Endothelial cell of umbilical vein (primary cell): ENCODE measurements around the gene AOX1. TPM values are rescaled to one million over a fixed set of nuclear protein-coding genes. Genes with fewer than 3 reads are reported as not detected.

Source experiments
- BruUV-seq: library from RNA; stranded (reverse); fragments of 400-500 nt; replicated peaks from 2 replicates; lab custom pipeline; 2021; lab: Mats Ljungman, UMichigan
- CTCF ChIA-PET: fragments of 300-600, 350-600 bp; sonication (Branson Sonifier 250); formaldehyde crosslinking; loops from one replicate; lab custom pipeline; 2021; ENCODE audit warnings: antibody characterized with exemption, inconsistent platforms; lab: Charles Lee
- POLR2A ChIA-PET: fragments of 300-600, 350-600 bp; sonication (Branson Sonifier 250); formaldehyde crosslinking; loops from one replicate; lab custom pipeline; 2021; ENCODE audit warnings: antibody characterized with exemption, inconsistent platforms; lab: Charles Lee
- DNase-seq: peaks from one replicate; pipeline ENCODE4 v3.0.0-alpha.2; 2011; ENCODE audit warnings: low read depth, low spot score
- FAIRE-seq: peaks from 2 replicates; lab custom pipeline; 2011; peaks lifted over from hg19 to GRCh38; lab: Jason Lieb, UNC
- H2AFZ ChIP-seq: 2 replicates; pipeline ENCODE4 v1.6.0; 2012; ENCODE audit warnings: low read depth, low read length, control low read depth, inconsistent platforms
- H3K27ac ChIP-seq: 2 replicates; pipeline ENCODE4 v1.5.1; 2011; ENCODE audit warnings: low read depth, mild to moderate bottlenecking, control low read depth, low read length, moderate library complexity; ENCODE audit not compliant: insufficient read depth
- H3K27me3 ChIP-seq, 2 experiments: 2 replicates each; pipeline versions ENCODE4 v1.6.0 to v1.6.1; 2011; ENCODE audit warnings: low read length in 2 of 2, mixed read lengths in 1 of 2; ENCODE audit not compliant: control insufficient read depth in 2 of 2, insufficient read depth in 2 of 2
- H3K36me3 ChIP-seq, 2 experiments: 2 replicates in 1 of 2; 3 replicates in 1 of 2; pipeline ENCODE4 v1.5.1; 2011; ENCODE audit warnings: low read length in 2 of 2, mild to moderate bottlenecking in 1 of 2, moderate library complexity in 1 of 2; ENCODE audit not compliant: control insufficient read depth in 2 of 2, insufficient read depth in 2 of 2; ENCODE audit errors: extremely low read depth in 1 of 2
- H3K4me1 ChIP-seq: 3 replicates; pipeline ENCODE4 v1.5.1; 2011; ENCODE audit warnings: mild to moderate bottlenecking, low read length; ENCODE audit not compliant: control insufficient read depth, insufficient read depth; ENCODE audit errors: extremely low read depth
- H3K4me2 ChIP-seq: 2 replicates; pipeline ENCODE4 v1.6.1; 2011; ENCODE audit warnings: low read length, control low read depth, mixed read lengths; ENCODE audit not compliant: insufficient read depth
- H3K4me3 ChIP-seq, 3 experiments: fragments of 200-600 bp in 1 of 3; sonication (generic), shearing (Covaris generic) in 1 of 3; replicated peaks in 1 of 3; 2 replicates each; pipeline ENCODE4 v1.5.1; 2011 to 2016; ENCODE audit warnings: control low read depth in 3 of 3, low read length in 3 of 3, mild to moderate bottlenecking in 2 of 3, inconsistent platforms in 1 of 3, low read depth in 1 of 3, moderate library complexity in 1 of 3; ENCODE audit not compliant: insufficient read depth in 1 of 3
- H3K79me2 ChIP-seq: 2 replicates; pipeline ENCODE4 v1.6.0; 2012; ENCODE audit warnings: low read length, inconsistent platforms; ENCODE audit not compliant: control insufficient read depth, insufficient read depth
- H3K9ac ChIP-seq: replicated peaks from 2 replicates; pipeline ENCODE3; 2011; ENCODE audit warnings: low read length, control low read depth; ENCODE audit not compliant: insufficient read depth; ENCODE audit errors: extremely low read depth
- H3K9me1 ChIP-seq: replicated peaks from 3 replicates; pipeline ENCODE4 v1.6.0; 2011; ENCODE audit warnings: mild to moderate bottlenecking, low read length; ENCODE audit not compliant: control insufficient read depth, insufficient read depth; ENCODE audit errors: extremely low read depth
- H3K9me3 ChIP-seq: replicated peaks from 2 replicates; pipeline ENCODE4 v1.5.1; 2012; ENCODE audit warnings: low read length, inconsistent platforms; ENCODE audit not compliant: control insufficient read depth, insufficient read depth
- H4K20me1 ChIP-seq: replicated peaks from 2 replicates; pipeline ENCODE3; 2011; ENCODE audit warnings: mild to moderate bottlenecking, low read length; ENCODE audit not compliant: control insufficient read depth, insufficient read depth; ENCODE audit errors: extremely low read depth
- CTCF ChIP-seq, 2 donors: IDR thresholded peaks; 1 replicate in 1 of 2; 2 replicates in 1 of 2; pipeline ENCODE4 v1.5.1; 2011; ENCODE audit warnings: low read length in 2 of 2, mild to moderate bottlenecking in 2 of 2, moderate library complexity in 2 of 2, control low read depth in 1 of 2, inconsistent platforms in 1 of 2, low read depth in 1 of 2; ENCODE audit not compliant: insufficient read depth in 1 of 2; ENCODE audit errors: extremely low read depth in 1 of 2
- EZH2 ChIP-seq: IDR thresholded peaks from 2 replicates; pipeline ENCODE4 v1.6.1; 2012; ENCODE audit warnings: borderline replicate concordance, low read depth, mild to moderate bottlenecking, moderate library complexity, low read length, inconsistent platforms; ENCODE audit not compliant: severe bottlenecking
- FOS ChIP-seq: IDR thresholded peaks from 2 replicates; pipeline ENCODE4 v1.6.1; 2011; ENCODE audit warnings: mild to moderate bottlenecking, low read length, moderate library complexity, borderline replicate concordance; ENCODE audit not compliant: insufficient read depth
- GATA2 ChIP-seq: IDR thresholded peaks from 2 replicates; pipeline ENCODE4 v1.7.0; 2011; ENCODE audit warnings: low read depth, mild to moderate bottlenecking, moderate library complexity, mixed read lengths, low read length; ENCODE audit not compliant: insufficient read length, insufficient read depth
- JUN ChIP-seq: IDR thresholded peaks from 2 replicates; pipeline ENCODE4 v1.6.1; 2011; ENCODE audit warnings: borderline replicate concordance, low read depth; ENCODE audit not compliant: insufficient read length, insufficient read depth
- MAX ChIP-seq: IDR thresholded peaks from 2 replicates; pipeline ENCODE4 v1.6.1; 2011; ENCODE audit not compliant: insufficient read depth, insufficient read length
- MYC ChIP-seq: IDR thresholded peaks from one replicate; pipeline ENCODE4 v1.6.1; 2011; ENCODE audit warnings: mild to moderate bottlenecking, low read depth, low read length
- POLR2A ChIP-seq: IDR thresholded peaks from 2 replicates; pipeline ENCODE4 v1.6.1; 2012; ENCODE audit warnings: low read depth, mild to moderate bottlenecking, control low read depth, low read length
- POLR2AphosphoS5 ChIP-seq: IDR thresholded peaks from 2 replicates; pipeline ENCODE4 v1.6.1; 2012; ENCODE audit warnings: low read depth, mild to moderate bottlenecking, control low read depth, low read length, moderate library complexity; ENCODE audit not compliant: insufficient read depth
- dilution Hi-C: fragments of 300-500 bp; cut with MboI; formaldehyde crosslinking; loops from one replicate; pipeline ENCODE4 v1.15.0; 2019; ENCODE audit warnings: low sequenced_read_pairs; ENCODE audit not compliant: extremely low pct_ligation_motif_present
- intact Hi-C: fragments of 100-400 bp; cut with micrococcal nuclease; formaldehyde crosslinking; loops from one replicate; pipeline ENCODE4 v1.10.0; 2022
- polyA plus RNA-seq, 4 experiments: library from polyadenylated mRNA; depleted of rRNA in 3 of 4; stranded (reverse) in 3 of 4; unstranded in 1 of 4; fragments of >200 nt; gene quantifications; 2 replicates each; pipeline versions ENCODE4 v1.2.1 to v1.2.3, GENCODE V29; 2011 to 2012; ENCODE audit warnings: missing spikeins in 1 of 4
- total RNA-seq: library from RNA; stranded (reverse); gene quantifications from 2 replicates; pipeline ENCODE4 v1.2.3, GENCODE V29; 2021

Gene AOX1
- total and polyA plus RNA-seq, 2 donors (not counting 3 experiments of a cell fraction or from before 2014, with no cell fraction given), result 0.03 to 0.46 TPM

GRCh38 chr2:200689115-200689514 lies 103.3 kb downstream of the AOX1 start:
- Histone ChIP-seq H3K9ac (no peak overlapping the region), H3K9me1 (no peaks in the 10 kb centered on the region), H3K4me2 (no peak overlapping the region), H3K4me1 (no peaks in the 10 kb centered on the region), H3K4me3 (no peak overlapping the region), H3K79me2 (no peaks in the 10 kb centered on the region), H3K36me3 (no peaks in the 10 kb centered on the region), H2AFZ (no peak overlapping the region), H4K20me1 (no peaks in the 10 kb centered on the region), H3K27ac (no peak overlapping the region), H3K27me3 (peaks cover 15 to 27% of the 10 kb centered on the region in 2 experiments), H3K9me3 (no peaks in the 10 kb centered on the region)
- DNase-seq (no peak), FAIRE-seq (no peak)
- intact Hi-C loops (no loop called here), dilution Hi-C loops (no loop called here)
- BruUV-seq, result no TSS peak
- CTCF ChIA-PET, result interaction anchor here (1.3 kb wide), 1 partner anchor 14 kb away, joined by 4 read pairs; no protein-coding TSS in a partner anchor
- POLR2A ChIA-PET, result no interaction called here
- no peak for TF ChIP-seq POLR2AphosphoS5
- no peak for TF ChIP-seq EZH2
- TF ChIP-seq MAX, result no peak
- no peak for TF ChIP-seq CTCF (IDR thresholded peaks at IDR 0.05; ENCODE audit: extremely low read depth in 1 of 2, insufficient read depth in 1 of 2, low read depth in 1 of 2, low read length in 2 of 2)
- TF ChIP-seq FOS, result no peak
- TF ChIP-seq MYC, result no peak
- TF ChIP-seq POLR2A, result no peak
- no peak for TF ChIP-seq JUN
- no peak for TF ChIP-seq GATA2
